ENCODE measurements around the gene LUC7L. TPM values are rescaled to one million over a fixed set of nuclear protein-coding genes. Genes with fewer than 3 reads are reported as not detected.

Gene LUC7L
- total RNA-seq, 1 experiment from 2014 or later, result 74.1 TPM

GRCh38 chr16:275786-276232, 46.6 kb upstream of the LUC7L start, which contains the start of gene RGS11:
RGS11 (minus strand) TSS chr16:275944; CDS start chr16:275911, 33 bp downstream.
- H3K27ac Mint-ChIP-seq (ENCODE audit: low read depth, unreplicated experiment), result no peak within 1 kb of the TSS
- peaks cover 4% of the 10 kb centered on the region for H3K4me1 Mint-ChIP-seq (ENCODE audit: insufficient read depth, unreplicated experiment)
- no TSS peak for BruUV-seq (replicated peaks)
- ChIA-PET POLR2A (no interaction called here), CTCF (no interaction called here)
- intact Hi-C loops (cut with micrococcal nuclease), result no loop called here
- no peak for DNase-seq (ENCODE audit: unreplicated experiment)
- H3K27me3 Mint-ChIP-seq (ENCODE audit: insufficient read depth, unreplicated experiment), result no peaks in the 10 kb centered on the region
- no peak for TF ChIP-seq CTCF (IDR thresholded peaks at IDR 0.05; ENCODE audit: unreplicated experiment)
- no peaks in the 10 kb centered on the region for H3K36me3 Mint-ChIP-seq (ENCODE audit: insufficient read depth, unreplicated experiment)
- no peaks in the 10 kb centered on the region for H3K9me3 Mint-ChIP-seq (ENCODE audit: unreplicated experiment)
- H3K4me3 Mint-ChIP-seq (ENCODE audit: unreplicated experiment), result peak within 1 kb of the TSS; percentile 36

GRCh38 chr16:275041-275641, 45.9 kb upstream of the LUC7L start:
- TF ChIP-seq CTCF (IDR thresholded peaks at IDR 0.05; ENCODE audit: unreplicated experiment), result no peak
- no TSS peak for BruUV-seq (replicated peaks)
- intact Hi-C loops (cut with micrococcal nuclease), result no loop called here
- H3K27me3 Mint-ChIP-seq (ENCODE audit: insufficient read depth, unreplicated experiment), result no peaks in the 10 kb centered on the region
- no peaks in the 10 kb centered on the region for H3K9me3 Mint-ChIP-seq (ENCODE audit: unreplicated experiment)
- peaks cover 4% of the 10 kb centered on the region for H3K4me1 Mint-ChIP-seq (ENCODE audit: insufficient read depth, unreplicated experiment)
- CTCF ChIA-PET, result no interaction called here
- no peaks in the 10 kb centered on the region for H3K36me3 Mint-ChIP-seq (ENCODE audit: insufficient read depth, unreplicated experiment)
- H3K4me3 Mint-ChIP-seq (ENCODE audit: unreplicated experiment), result no peak overlapping the region
- DNase-seq (ENCODE audit: unreplicated experiment), result no peak
- POLR2A ChIA-PET, result no interaction called here
- no peak overlapping the region for H3K27ac Mint-ChIP-seq (ENCODE audit: low read depth, unreplicated experiment)

- no TSS peak for BruUV-seq (replicated peaks)
- CTCF ChIA-PET, result no interaction called here
- H3K4me3 Mint-ChIP-seq (ENCODE audit: unreplicated experiment), result no peak overlapping the region
- DNase-seq (ENCODE audit: unreplicated experiment), result no peak
- no peaks in the 10 kb centered on the region for H3K27me3 Mint-ChIP-seq (ENCODE audit: insufficient read depth, unreplicated experiment)
- intact Hi-C loops (cut with micrococcal nuclease), result no loop called here
- H3K9me3 Mint-ChIP-seq (ENCODE audit: unreplicated experiment), result no peaks in the 10 kb centered on the region
- no peaks in the 10 kb centered on the region for H3K36me3 Mint-ChIP-seq (ENCODE audit: insufficient read depth, unreplicated experiment)
- POLR2A ChIA-PET, result no interaction called here
- H3K4me1 Mint-ChIP-seq (ENCODE audit: insufficient read depth, unreplicated experiment), result no peaks in the 10 kb centered on the region
- no peak for TF ChIP-seq CTCF (IDR thresholded peaks at IDR 0.05; ENCODE audit: unreplicated experiment)
- H3K27ac Mint-ChIP-seq (ENCODE audit: low read depth, unreplicated experiment), result no peak overlapping the region
These were observed 44.5 kb upstream of the LUC7L start for GRCh38 chr16:273547-274421.

- no TSS peak for BruUV-seq (replicated peaks)
- Mint-ChIP-seq H3K27me3 (ENCODE audit: insufficient read depth, unreplicated experiment) (no peaks in the 10 kb centered on the region), H3K4me3 (ENCODE audit: unreplicated experiment) (no peak overlapping the region), H3K36me3 (ENCODE audit: insufficient read depth, unreplicated experiment) (no peaks in the 10 kb centered on the region), H3K4me1 (ENCODE audit: insufficient read depth, unreplicated experiment) (peaks cover 6% of the 10 kb centered on the region), H3K9me3 (ENCODE audit: unreplicated experiment) (no peaks in the 10 kb centered on the region), H3K27ac (ENCODE audit: low read depth, unreplicated experiment) (no peak overlapping the region)
- POLR2A ChIA-PET, result no interaction called here
- DNase-seq (ENCODE audit: unreplicated experiment), result no peak
- CTCF ChIA-PET, result no interaction called here
- no peak for TF ChIP-seq CTCF (IDR thresholded peaks at IDR 0.05; ENCODE audit: unreplicated experiment)
- intact Hi-C loops (cut with micrococcal nuclease), result no loop called here
These were observed 43.6 kb upstream of the LUC7L start for GRCh38 chr16:272633-273546.
